K562 (cell line): ENCODE measurements around the gene CFAP107. TPM values are rescaled to one million over a fixed set of nuclear protein-coding genes. Genes with fewer than 3 reads are reported as not detected.

ENCODE experiments used
- ATAC-seq: fragments of 200-7000 bp; cut with Tn5 transposase; 3 replicates; pipeline ENCODE4 v1.9.1; 2020; ENCODE audit warnings: moderate library complexity
- Bru-seq: library from RNA; stranded (reverse); fragments of 400-500 nt; gene quantifications from one replicate; lab custom pipeline; 2021; lab: Mats Ljungman, UMichigan
- BruChase-seq, 2 experiments: library from RNA; stranded (reverse); fragments of 400-500 nt; gene quantifications; one replicate each; lab custom pipeline; 2021; lab: Mats Ljungman, UMichigan
- BruUV-seq: library from RNA; stranded (reverse); fragments of 400-500 nt; replicated peaks from 2 replicates; lab custom pipeline; 2021; lab: Mats Ljungman, UMichigan
- CTCF ChIA-PET: fragments of 300-600 bp; formaldehyde crosslinking; extraction: SDS; loops from one replicate; lab custom pipeline; 2021; ENCODE audit warnings: low intra/inter-chr PET ratio; lab: Yijun Ruan, JAX
- POLR2A ChIA-PET: fragments of 300-600, 350-650 bp; sonication (Branson Sonifier 250); formaldehyde crosslinking; extraction: SDS; loops from one replicate; lab custom pipeline; 2021; ENCODE audit warnings: antibody characterized with exemption, inconsistent platforms; lab: Yijun Ruan, JAX
- DNase-seq, 4 experiments: peaks; one replicate each; pipeline versions ENCODE4 v3.0.0 to v3.0.0-alpha.2; 2011 to 2018; ENCODE audit warnings: low spot score in 3 of 4, mixed read lengths in 3 of 4; ENCODE audit errors: extremely low read depth in 1 of 4
- FAIRE-seq: peaks from 2 replicates; lab custom pipeline; 2011; peaks lifted over from hg19 to GRCh38; lab: Jason Lieb, UNC
- H2AFZ ChIP-seq: 2 replicates; pipeline ENCODE4 v1.6.0; 2011; ENCODE audit warnings: low read depth, low read length, control low read depth, inconsistent platforms
- H3K27ac ChIP-seq: fragments of 200-600 bp; 3 replicates; pipeline ENCODE4 v1.8.0; 2011; ENCODE audit warnings: low read depth, mild to moderate bottlenecking, control low read depth, inconsistent platforms, low read length, moderate library complexity, mixed read lengths; ENCODE audit errors: extremely low read depth
- H3K27me3 ChIP-seq, 2 experiments: fragments of 300-600 bp in 1 of 2; 2 replicates in 1 of 2; 3 replicates in 1 of 2; pipeline versions ENCODE4 v1.6.0 to v1.8.0; 2011; ENCODE audit warnings: inconsistent platforms in 2 of 2, low read length in 2 of 2, mild to moderate bottlenecking in 1 of 2, mixed read lengths in 1 of 2, moderate library complexity in 1 of 2; ENCODE audit not compliant: control insufficient read depth in 2 of 2, insufficient read depth in 2 of 2
- H3K36me3 ChIP-seq: fragments of 300-600 bp; 3 replicates; pipeline ENCODE4 v1.8.0; 2011; ENCODE audit warnings: mild to moderate bottlenecking, low read length, inconsistent platforms; ENCODE audit not compliant: control insufficient read depth, insufficient read depth
- H3K4me1 ChIP-seq, 2 experiments: fragments of 200-600 bp in 1 of 2; replicated peaks in 1 of 2; 2 replicates in 1 of 2; 3 replicates in 1 of 2; pipeline versions ENCODE4 v1.5.1 to v1.8.0; 2011; ENCODE audit warnings: inconsistent platforms in 2 of 2, low read length in 2 of 2, mild to moderate bottlenecking in 1 of 2, mixed read lengths in 1 of 2, moderate library complexity in 1 of 2; ENCODE audit not compliant: control insufficient read depth in 2 of 2, insufficient read depth in 2 of 2
- H3K4me2 ChIP-seq: 2 replicates; pipeline ENCODE4 v1.6.1; 2011; ENCODE audit warnings: low read length, control low read depth, inconsistent platforms, mixed read lengths; ENCODE audit not compliant: insufficient read depth
- H3K4me3 ChIP-seq: fragments of 200-600 bp; sonication (generic), shearing (Covaris generic); 2 replicates; pipeline ENCODE4 v1.5.1; 2016; ENCODE audit warnings: control low read depth, inconsistent platforms
- H3K79me2 ChIP-seq: fragments of 200-600 bp; 3 replicates; pipeline ENCODE4 v1.8.0; 2011; ENCODE audit warnings: low read length, inconsistent platforms; ENCODE audit not compliant: control insufficient read depth, insufficient read depth
- H3K9ac ChIP-seq, 2 experiments: 2 replicates each; pipeline versions ENCODE4 v1.6.0 to v1.6.1; 2011; ENCODE audit warnings: low read depth in 2 of 2, low read length in 2 of 2, control low read depth in 1 of 2, inconsistent platforms in 1 of 2, mild to moderate bottlenecking in 1 of 2, mixed read lengths in 1 of 2; ENCODE audit not compliant: insufficient read depth in 1 of 2
- H3K9me1 ChIP-seq: one replicate; pipeline ENCODE4 v1.6.0; 2011; ENCODE audit warnings: inconsistent platforms, mild to moderate bottlenecking, low read length, moderate library complexity; ENCODE audit not compliant: control insufficient read depth, insufficient read depth
- H3K9me3 ChIP-seq: replicated peaks from 2 replicates; pipeline ENCODE4 v1.5.1; 2011; ENCODE audit warnings: low read depth, low read length, inconsistent platforms; ENCODE audit not compliant: control insufficient read depth, insufficient read depth
- H4K20me1 ChIP-seq: replicated peaks from 2 replicates; pipeline ENCODE4 v1.6.1; 2011; ENCODE audit warnings: low read length, inconsistent platforms, mixed read lengths; ENCODE audit not compliant: control insufficient read depth, insufficient read depth
- C11orf30 ChIP-seq: fragments of 450-650 bp; IDR thresholded peaks from 2 replicates; pipeline ENCODE4 v1.6.1; 2016; ENCODE audit warnings: low read depth, mild to moderate bottlenecking
- EP300 ChIP-seq: IDR thresholded peaks from 2 replicates; pipeline ENCODE4 v1.6.1; 2012; ENCODE audit warnings: low read length, improper control_type of control experiment
- KDM4B ChIP-seq, 2 experiments: fragments of 450-650 bp in 1 of 2; sonication (generic) in 1 of 2; IDR thresholded peaks; 2 replicates each; pipeline ENCODE4 v1.6.1; 2016 to 2017; ENCODE audit warnings: borderline replicate concordance in 2 of 2, antibody characterized with exemption in 1 of 2, low read depth in 1 of 2, mild to moderate bottlenecking in 1 of 2
- MGA ChIP-seq: fragments of 450-650 bp; IDR thresholded peaks from 2 replicates; pipeline ENCODE4 v1.6.1; 2016; ENCODE audit warnings: mild to moderate bottlenecking, moderate library complexity
- TEAD4 ChIP-seq, 2 experiments: sonication (generic) in 1 of 2; formaldehyde crosslinking in 1 of 2; IDR thresholded peaks; 2 replicates each; pipeline versions ENCODE4 v1.6.1 to v1.8.0; 2012 to 2022; ENCODE audit warnings: borderline replicate concordance in 1 of 2, inconsistent platforms in 1 of 2, low read length in 1 of 2, mild to moderate bottlenecking in 1 of 2, missing genetic modification reagents in 1 of 2
- WGBS: fragments of 100-300 bp; shearing (Covaris generic); methylation state at CpG from one replicate; pipeline ENCODE4 v1.1.6; 2016; ENCODE audit warnings: low coverage, mixed read lengths; ENCODE audit not compliant: insufficient coverage; ENCODE audit errors: missing lambda C conversion rate; 5-methylcytosine and 5-hydroxymethylcytosine counted together
- in situ Hi-C: fragments of 300-500 bp; cut with MboI; formaldehyde crosslinking; loops from 4 replicates; pipeline ENCODE4 v1.15.0; 2018; ENCODE audit warnings: inconsistent platforms, mixed read lengths
- intact Hi-C: fragments of 100-400 bp; cut with micrococcal nuclease; formaldehyde crosslinking; loops from 2 replicates; pipeline ENCODE4 v1.14.2; 2022
- long read RNA-seq, 3 experiments: library from polyadenylated mRNA in 2 of 3; library from RNA in 1 of 3; unstranded in 2 of 3; stranded (forward) in 1 of 3; transcript quantifications; one replicate each; pipeline ENCODE4 v2.0.0, GENCODE V29; 2019 to 2022
- polyA minus RNA-seq, 3 experiments: library from RNA; depleted of rRNA, polyadenylated mRNA; stranded (reverse); fragments of >200 nt; gene quantifications; 2 replicates each; pipeline ENCODE4 v1.2.3, GENCODE V29; 2011
- polyA plus RNA-seq, 8 experiments: library from polyadenylated mRNA; depleted of rRNA in 4 of 8; stranded (reverse) in 5 of 8; unstranded in 3 of 8; fragments of >200 nt; fragmentation: Nextera tagmentation in 2 of 8; fragmentation: Illumina TruSeq in 1 of 8; extraction: Ambion mirVana in 2 of 8; extraction: Trizol in 1 of 8; gene quantifications; 2 replicates each; pipeline versions ENCODE4 v1.2.1 to v1.2.3, GENCODE V29; 2011 to 2014; ENCODE audit warnings: inconsistent platforms in 1 of 8, missing spikeins in 1 of 8
- total RNA-seq, 7 experiments: library from RNA; depleted of rRNA in 6 of 7; stranded (reverse); fragments of >200 nt in 6 of 7; fragmentation: Illumina TruSeq in 2 of 7; extraction: Trizol in 2 of 7; gene quantifications; 2 replicates each; pipeline versions ENCODE4 v1.2.1 to v1.2.3, GENCODE V29; 2011 to 2021; ENCODE audit warnings: low replicate concordance in 1 of 7

The CFAP107 gene, protein sequence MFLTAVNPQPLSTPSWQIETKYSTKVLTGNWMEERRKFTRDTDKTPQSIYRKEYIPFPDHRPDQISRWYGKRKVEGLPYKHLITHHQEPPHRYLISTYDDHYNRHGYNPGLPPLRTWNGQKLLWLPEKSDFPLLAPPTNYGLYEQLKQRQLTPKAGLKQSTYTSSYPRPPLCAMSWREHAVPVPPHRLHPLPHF
- not detected in 2 replicates for total RNA-seq (2011; cell fraction: chromatin; rRNA removed; ENCODE audit: low replicate concordance)
- not detected in 2 replicates for total RNA-seq (2011; cell fraction: nucleolus; rRNA removed)
- total RNA-seq (2011; cell fraction: nucleoplasm; rRNA removed) = not detected in 2 replicates
- total RNA-seq (2014; rRNA removed) = not detected in 2 replicates
- total RNA-seq (2014; rRNA removed; fragmentation: Illumina TruSeq; extraction: Trizol) = not detected in 2 replicates
- total RNA-seq (2015; rRNA removed; fragmentation: Illumina TruSeq; extraction: Trizol) = not detected in 2 replicates
- not detected in 2 replicates for total RNA-seq (2021)
- polyA plus RNA-seq (2011; rRNA removed) = not detected in 2 replicates
- not detected in 2 replicates for polyA plus RNA-seq (2011; cell fraction: cytosol; rRNA removed)
- not detected in 2 replicates for polyA plus RNA-seq (2011; cell fraction: nucleus; rRNA removed)
- 0.12 and 2.7 TPM in 2 replicates for polyA plus RNA-seq (2012)
- not detected in 2 replicates for polyA plus RNA-seq (2014; fragmentation: Illumina TruSeq; extraction: Trizol)
- polyA plus RNA-seq (2014; fragmentation: Nextera tagmentation; extraction: Ambion mirVana) = under 1 TPM in 1 of 2 experiments, not detected in 1; 0.03 TPM
- 0.08 and 0.16 TPM in 2 replicates for polyA plus RNA-seq (2014; rRNA removed)
- polyA minus RNA-seq (2011; rRNA and poly(A)+ RNA removed) = not detected in 2 replicates
- polyA minus RNA-seq (2011; cell fraction: cytosol; rRNA and poly(A)+ RNA removed) = not detected in 2 replicates
- not detected in 2 replicates for polyA minus RNA-seq (2011; cell fraction: nucleus; rRNA and poly(A)+ RNA removed)
- Bru-seq, nascent RNA = percentile 13 among the genes with signal in this experiment
- BruChase-seq, experiment 1, labeled RNA remaining after a 2-hour chase = percentile 9 among the genes with signal in this experiment
- percentile 6 among the genes with signal in this experiment for BruChase-seq, experiment 2, labeled RNA remaining after a 6-hour chase
- long read RNA-seq, experiment 1 = 0 reads
- long read RNA-seq, experiment 2 = 0 reads
- long read RNA-seq, experiment 3 = 0 reads

GRCh38 chr1:12745992-12746323, at the start of gene CFAP107:
TSS of gene CFAP107 (plus strand) at chr1:12746200. CDS start at chr1:12746431, 231 bp downstream.
- ATAC-seq = peak; percentile 65
- Histone ChIP-seq H3K36me3 (no peaks in the 10 kb centered on the region), H3K4me3 (no peak within 1 kb of the TSS), H3K27ac (no peak within 1 kb of the TSS; the same call in 2 of the 3 replicates), H3K9ac (no peak within 1 kb of the TSS), H3K9me1 (no peaks in the 10 kb centered on the region), H3K9me3 (0 out of 2 replicates have a peak, but pooled peaks cover 4% of the 10 kb centered on the region), H3K79me2 (no peaks in the 10 kb centered on the region), H3K4me1 (no peaks in the 10 kb centered on the region; a peak in 1 of 5 replicates), H3K4me2 (no peak within 1 kb of the TSS; the same call in 1 of the 2 replicates), H4K20me1 (no peaks in the 10 kb centered on the region), H2AFZ (no peak within 1 kb of the TSS), H3K27me3 (no peaks in the 10 kb centered on the region)
- FAIRE-seq = no peak
- intact Hi-C loops (no loop called here), in situ Hi-C loops (no loop called here)
- ChIA-PET CTCF (no interaction called here), POLR2A (interaction anchor here (0.7 to 0.8 kb wide), 2 partner anchors 11 to 640 kb away, joined by 3 to 4 read pairs; no protein-coding TSS in a partner anchor)
- BruUV-seq = no TSS peak
- WGBS = 4% methylated on average over 2 of the region's 2 CpGs
- no peak for DNase-seq
- TF ChIP-seq TEAD4 (IDR thresholded peaks at IDR 0.05; ENCODE audit: low read length) = no peak
- no peak for TF ChIP-seq TEAD4 (CRISPR knock-in tag; IDR thresholded peaks at IDR 0.05; ENCODE audit: borderline replicate concordance)
- TF ChIP-seq C11orf30 = peak; percentile 17; the same call in 1 of the 2 replicates
- no peak for TF ChIP-seq MGA
- TF ChIP-seq EP300 = peak; percentile 67; the same call in 1 of the 2 replicates
- no peak for TF ChIP-seq KDM4B (IDR thresholded peaks at IDR 0.05; ENCODE audit: borderline replicate concordance in 2 of 2, low read depth in 1 of 2)
